HG03175 (cell line): ENCODE results near the gene LAMC2.

Experiments used
- ATAC-seq: cut with Tn5 transposase; IDR thresholded peaks from one replicate; pipeline ENCODE4 v1.9.1; 2021; ENCODE audit warnings: mild to moderate bottlenecking, moderate library complexity; ENCODE audit not compliant: unreplicated experiment

LAMC2 gene

GRCh38 chr1:183210681-183211080, 24.6 kb downstream of the LAMC2 start:
- no peak for ATAC-seq

GRCh38 chr1:183212870-183213269, 26.8 kb downstream of the LAMC2 start:
- ATAC-seq: no peak

- ATAC-seq: no peak
These were observed 28.2 kb downstream of the LAMC2 start for GRCh38 chr1:183214021-183214970.

DNA sequence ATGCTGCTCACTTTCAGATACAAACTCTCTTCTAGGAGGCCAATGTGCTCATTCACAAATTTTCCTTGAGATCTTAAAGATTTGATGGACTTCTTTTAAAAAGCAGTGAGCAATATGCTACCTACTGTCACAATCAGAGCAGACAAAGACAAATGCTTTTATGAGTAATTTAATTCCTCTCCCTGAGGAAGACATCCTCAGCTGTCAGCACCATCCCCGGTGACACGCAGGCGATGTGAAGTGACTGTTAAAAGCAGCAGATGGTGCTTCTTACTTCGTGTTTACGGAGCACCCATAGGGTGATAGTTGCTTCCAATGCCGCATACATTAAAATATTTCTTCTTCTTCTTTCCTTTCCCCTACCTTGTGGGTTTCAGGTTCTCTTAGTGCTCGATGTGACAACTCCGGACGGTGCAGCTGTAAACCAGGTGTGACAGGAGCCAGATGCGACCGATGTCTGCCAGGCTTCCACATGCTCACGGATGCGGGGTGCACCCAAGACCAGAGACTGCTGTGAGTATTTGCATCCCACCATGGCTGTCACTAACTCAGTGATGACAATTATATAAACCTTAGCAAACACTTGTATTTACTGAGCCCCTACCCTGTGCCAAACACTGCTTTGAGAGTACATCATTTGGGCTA, 29.1 kb downstream of the LAMC2 start:
- no peak for ATAC-seq

DNA sequence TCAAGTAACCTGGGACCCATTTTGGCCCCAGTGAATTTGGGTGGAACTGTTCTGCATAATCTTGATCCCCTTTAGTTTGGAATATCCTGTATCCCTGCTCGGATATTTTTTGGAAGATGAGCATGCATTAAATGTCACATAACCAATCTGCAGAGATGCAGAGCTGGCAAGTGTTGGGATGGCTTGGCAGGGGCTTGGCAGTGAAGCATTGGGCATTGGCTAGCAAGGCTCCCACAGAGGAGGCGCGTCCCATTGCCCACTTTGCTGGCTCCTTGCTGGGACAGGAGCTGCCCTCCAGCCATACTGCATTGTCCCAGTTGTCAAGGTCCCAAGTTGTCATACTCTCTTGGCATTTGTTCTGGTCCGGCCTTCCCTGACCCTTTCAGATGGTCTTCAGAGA, 29.9 kb downstream of the LAMC2 start:
- no peak for ATAC-seq

- ATAC-seq: no peak
These were observed 32.1 kb downstream of the LAMC2 start for GRCh38 chr1:183218027-183218618.

- ATAC-seq: no peak
These were observed 33.0 kb downstream of the LAMC2 start for GRCh38 chr1:183218971-183219615.

DNA sequence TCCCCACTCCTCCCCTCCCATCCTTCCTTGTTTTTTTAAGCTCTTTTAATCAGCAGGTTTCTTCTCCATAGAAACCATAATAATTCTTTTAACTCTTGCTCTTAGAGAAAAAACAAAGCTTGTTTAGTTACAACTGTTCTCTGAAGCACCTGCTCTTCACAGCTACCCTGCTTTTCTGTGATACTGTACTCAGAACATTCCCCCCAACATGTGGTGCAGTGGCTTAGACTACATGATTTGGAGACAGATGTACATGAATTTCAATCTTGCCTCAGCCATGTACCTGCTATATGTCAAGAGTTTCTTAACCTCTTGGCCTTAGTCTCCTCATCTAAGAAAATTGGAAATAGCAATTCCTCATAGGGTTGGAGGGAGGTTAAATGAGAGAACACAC, 33.5 kb downstream of the LAMC2 start:
- ATAC-seq: no peak

DNA sequence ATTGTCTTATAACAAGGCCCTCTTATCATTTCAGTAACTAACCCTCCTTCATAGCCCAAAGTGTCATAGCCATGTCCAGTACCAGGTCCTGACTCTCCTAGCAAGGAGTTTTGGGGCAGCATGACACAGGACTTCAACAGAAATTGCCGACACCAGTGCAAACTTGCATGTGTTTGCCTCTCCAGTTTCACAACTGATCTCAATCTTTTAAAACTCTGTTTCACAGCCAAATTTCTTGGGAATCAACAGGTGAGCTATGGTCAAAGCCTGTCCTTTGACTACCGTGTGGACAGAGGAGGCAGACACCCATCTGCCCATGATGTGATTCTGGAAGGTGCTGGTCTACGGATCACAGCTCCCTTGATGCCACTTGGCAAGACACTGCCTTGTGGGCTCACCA, 36.8 kb downstream of the LAMC2 start:
- no peak for ATAC-seq

DNA sequence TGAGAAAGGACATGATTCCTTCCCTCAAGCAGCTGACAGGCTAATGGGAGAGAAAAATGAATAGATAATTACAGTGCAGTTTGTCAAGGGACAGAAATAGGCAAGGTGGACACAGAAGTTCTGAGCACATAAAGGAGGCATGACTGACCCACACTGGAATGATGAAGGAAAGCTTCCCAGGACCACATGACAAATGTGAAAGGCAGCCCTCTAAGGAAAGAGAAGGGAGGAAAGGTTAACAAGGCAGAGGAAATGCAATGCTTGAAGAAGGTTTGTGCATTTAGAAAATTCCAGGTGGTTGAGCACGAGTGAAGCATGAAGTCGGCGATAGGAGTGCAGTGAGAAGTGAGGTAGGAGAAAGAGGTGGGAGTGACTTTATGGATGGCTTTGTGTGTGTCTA, 37.4 kb downstream of the LAMC2 start:
- no peak for ATAC-seq

DNA sequence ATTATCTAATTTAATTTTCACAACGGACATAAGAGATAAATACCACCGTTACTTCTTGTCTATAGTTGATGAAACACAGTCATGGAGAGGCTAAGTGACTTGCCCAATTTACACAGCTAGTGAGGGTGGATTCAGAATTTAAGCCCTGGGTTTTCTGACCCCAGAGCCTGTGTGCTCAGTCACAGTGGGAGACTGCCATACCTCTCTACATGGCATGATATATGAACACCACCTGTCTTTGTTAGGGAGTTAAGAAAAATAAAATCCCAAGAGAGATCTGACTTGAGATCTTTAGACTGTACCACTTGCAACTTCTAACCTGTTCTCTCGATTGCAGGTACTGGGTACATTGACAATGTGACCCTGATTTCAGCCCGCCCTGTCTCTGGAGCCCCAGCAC, 40.3 kb downstream of the LAMC2 start:
- no peak for ATAC-seq

GRCh38 chr1:183226963-183227362, 40.9 kb downstream of the LAMC2 start:
- ATAC-seq: no peak

- peak; percentile 79 for ATAC-seq
These were observed 41.6 kb downstream of the LAMC2 start for GRCh38 chr1:183227422-183228346.

DNA sequence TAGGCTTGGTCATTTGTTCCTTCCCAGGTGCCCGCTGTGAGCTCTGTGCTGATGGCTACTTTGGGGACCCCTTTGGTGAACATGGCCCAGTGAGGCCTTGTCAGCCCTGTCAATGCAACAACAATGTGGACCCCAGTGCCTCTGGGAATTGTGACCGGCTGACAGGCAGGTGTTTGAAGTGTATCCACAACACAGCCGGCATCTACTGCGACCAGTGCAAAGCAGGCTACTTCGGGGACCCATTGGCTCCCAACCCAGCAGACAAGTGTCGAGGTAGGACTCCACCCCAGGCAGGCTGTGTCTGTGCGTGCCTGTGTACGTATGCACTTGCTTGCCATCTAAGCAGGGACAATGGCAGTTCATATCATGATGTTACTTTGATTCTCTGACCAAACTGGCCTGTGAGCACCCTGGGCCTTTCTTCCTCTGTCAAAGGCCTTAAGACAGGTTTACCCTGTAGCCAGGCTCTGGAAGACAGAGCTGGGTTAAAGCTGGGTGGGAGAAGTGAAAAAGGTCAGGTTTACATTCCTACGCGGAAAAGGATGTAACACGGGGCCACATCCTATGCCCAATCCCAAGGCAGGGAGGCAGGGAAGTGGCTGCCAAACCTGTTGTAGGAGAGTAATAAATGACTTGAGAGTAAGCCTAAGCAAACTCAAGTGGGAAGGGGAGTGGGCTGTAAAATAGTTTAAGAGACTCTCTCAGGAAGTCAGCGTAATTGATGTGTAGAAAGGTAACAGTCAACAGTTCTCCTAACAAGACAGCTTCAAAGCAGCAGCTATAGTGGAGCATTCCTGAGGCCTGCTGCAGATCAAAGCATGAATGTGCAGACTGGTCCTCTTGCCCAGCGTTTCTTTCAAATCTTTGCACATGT, 42.5 kb downstream of the LAMC2 start:
- no peak for ATAC-seq

GRCh38 chr1:183230413-183230812, 44.3 kb downstream of the LAMC2 start:
- ATAC-seq: no peak

DNA sequence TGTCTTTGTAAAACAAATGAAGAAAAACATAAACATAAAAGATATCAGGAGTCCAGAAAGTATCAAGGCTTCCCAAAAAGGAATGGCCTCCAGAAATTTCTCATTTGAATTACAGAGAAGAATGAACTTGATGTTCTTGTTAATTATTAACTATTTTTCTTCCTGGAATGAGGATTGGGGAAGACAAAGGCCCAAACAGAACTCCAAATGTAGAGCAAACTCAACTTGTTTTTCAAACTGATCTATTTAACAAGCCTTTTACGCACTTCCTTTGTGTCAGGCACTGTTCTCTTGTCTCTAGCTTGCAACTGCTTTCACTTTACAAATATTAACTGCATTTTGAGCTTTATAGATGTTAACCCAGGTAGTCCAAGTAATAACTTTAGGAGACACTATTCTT, 45.5 kb downstream of the LAMC2 start:
- no peak for ATAC-seq

DNA sequence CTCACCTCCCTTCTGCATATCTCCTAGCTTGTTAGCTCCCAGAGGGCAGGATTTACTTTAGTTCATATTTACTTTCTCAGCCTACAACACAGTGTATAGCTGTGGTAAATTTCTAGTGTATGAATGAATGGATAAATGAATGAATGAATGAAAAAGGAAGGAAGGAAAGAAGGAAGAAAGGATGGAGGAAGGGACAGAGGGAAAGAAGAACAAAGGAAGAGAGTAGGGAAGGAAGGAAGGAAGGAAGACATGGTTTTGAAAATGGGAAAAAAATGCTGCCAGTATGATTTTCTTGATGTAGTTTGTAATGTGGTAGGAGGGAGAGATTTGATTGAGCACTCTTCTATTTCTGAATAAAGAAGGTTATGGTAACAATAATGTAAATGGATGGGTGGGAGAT, 47.0 kb downstream of the LAMC2 start:
- ATAC-seq: no peak

DNA sequence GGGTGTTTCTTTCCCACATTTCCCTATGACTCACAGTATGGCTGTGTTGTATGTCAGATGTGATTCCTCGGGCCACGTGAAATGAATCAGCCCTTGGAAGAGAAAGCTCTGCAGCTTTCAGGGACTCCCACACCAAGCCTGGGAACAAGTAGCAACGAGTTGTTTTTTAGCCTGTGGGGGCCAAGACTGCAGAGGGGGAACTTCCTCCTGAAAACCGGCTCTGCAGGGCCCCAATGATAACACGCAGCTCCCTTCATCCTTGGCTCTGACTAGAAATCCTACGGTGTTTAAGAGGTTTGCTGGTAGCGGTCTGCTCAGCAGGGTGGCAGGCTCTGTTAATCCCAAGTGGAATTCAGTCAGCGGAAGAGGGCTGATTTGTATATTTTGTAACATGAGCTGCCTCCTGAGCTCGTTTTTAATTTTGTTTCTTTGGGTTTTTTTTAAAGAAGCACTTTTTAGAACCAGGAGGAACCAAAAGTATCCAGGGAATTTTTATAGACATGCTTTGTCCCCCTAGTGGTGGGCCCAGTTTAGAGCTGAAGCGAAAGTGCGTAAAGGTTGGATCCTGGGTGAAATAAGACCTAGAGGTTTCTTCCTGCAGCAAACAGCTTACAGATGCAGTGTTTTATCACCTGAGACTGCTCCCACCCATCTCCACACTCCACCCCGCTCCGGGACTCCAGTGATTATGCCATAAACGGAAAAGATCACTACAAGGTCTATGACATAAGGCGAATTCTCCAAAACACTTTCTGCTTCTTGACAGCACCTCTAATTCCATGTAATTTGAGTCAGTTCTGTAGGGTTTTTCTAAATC, 48.8 kb downstream of the LAMC2 start:
- no peak for ATAC-seq

DNA sequence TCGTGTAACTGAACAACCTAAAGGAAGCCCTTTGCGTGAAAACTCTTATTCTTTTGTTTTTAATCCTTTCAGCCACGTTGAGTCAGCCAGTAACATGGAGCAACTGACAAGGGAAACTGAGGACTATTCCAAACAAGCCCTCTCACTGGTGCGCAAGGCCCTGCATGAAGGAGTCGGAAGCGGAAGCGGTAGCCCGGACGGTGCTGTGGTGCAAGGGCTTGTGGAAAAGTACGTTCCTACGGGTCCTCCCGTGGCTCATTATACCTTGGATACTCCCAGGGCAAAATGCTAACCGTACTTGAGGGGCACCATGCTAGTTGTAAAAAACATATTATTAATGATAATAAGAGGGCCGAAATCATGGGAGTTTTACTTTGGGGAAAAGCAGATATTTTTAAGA, 49.4 kb downstream of the LAMC2 start:
- no peak for ATAC-seq
